DND-41 (cell line): Measurements from ENCODE around the gene DDX25.

Experiments used
- ATAC-seq: fragments of 200-7000 bp; cut with Tn5 transposase; 3 replicates; pipeline ENCODE4 v1.9.1; 2021; ENCODE audit warnings: low read depth; ENCODE audit not compliant: insufficient read depth
- DNase-seq: peaks from one replicate; pipeline ENCODE4 v3.0.0-alpha.2; 2020
- H2AFZ ChIP-seq: 2 replicates; pipeline ENCODE4 v1.6.0; 2012; ENCODE audit warnings: low read depth, low read length
- H3K27ac ChIP-seq: 2 replicates; pipeline ENCODE4 v1.5.1; 2012; ENCODE audit warnings: low read length, inconsistent platforms
- H3K27me3 ChIP-seq: fragments of 200-600 bp; sonication (generic); 2 replicates; pipeline ENCODE4 v1.6.0; 2012; ENCODE audit warnings: low read length, mild to moderate bottlenecking, inconsistent platforms; ENCODE audit not compliant: insufficient read depth, poor library complexity
- H3K36me3 ChIP-seq: 2 replicates; pipeline ENCODE4 v1.5.1; 2012; ENCODE audit warnings: low read length, inconsistent platforms; ENCODE audit not compliant: insufficient read depth
- H3K4me1 ChIP-seq: 2 replicates; pipeline ENCODE4 v1.5.1; 2012; ENCODE audit warnings: mild to moderate bottlenecking, low read length; ENCODE audit not compliant: insufficient read depth
- H3K4me2 ChIP-seq: 2 replicates; pipeline ENCODE4 v1.6.0; 2012; ENCODE audit warnings: mild to moderate bottlenecking, moderate library complexity, low read length, inconsistent platforms; ENCODE audit not compliant: insufficient read depth
- H3K4me3 ChIP-seq, 2 experiments: fragments of 200-600 bp in 1 of 2; shearing (Covaris generic) in 1 of 2; 2 replicates each; pipeline ENCODE4 v1.5.1; 2012 to 2016; ENCODE audit warnings: inconsistent platforms in 2 of 2, low read length in 2 of 2, mild to moderate bottlenecking in 2 of 2, low read depth in 1 of 2, moderate library complexity in 1 of 2
- H3K79me2 ChIP-seq: 2 replicates; pipeline ENCODE4 v1.6.0; 2012; ENCODE audit warnings: low read length, inconsistent platforms; ENCODE audit not compliant: insufficient read depth
- H3K9ac ChIP-seq: 2 replicates; pipeline ENCODE4 v1.6.0; 2012; ENCODE audit warnings: low read depth, mild to moderate bottlenecking, inconsistent platforms, low read length, moderate library complexity
- H3K9me3 ChIP-seq: 2 replicates; pipeline ENCODE4 v1.5.1; 2012; ENCODE audit warnings: low read length, moderate library complexity, mild to moderate bottlenecking, inconsistent platforms; ENCODE audit not compliant: insufficient read depth, severe bottlenecking
- H4K20me1 ChIP-seq: 2 replicates; pipeline ENCODE4 v1.6.0; 2012; ENCODE audit warnings: low read length; ENCODE audit not compliant: insufficient read depth
- CTCF ChIP-seq: IDR thresholded peaks from 2 replicates; pipeline ENCODE4 v1.5.1; 2012; ENCODE audit warnings: borderline replicate concordance, low read length, moderate library complexity, mild to moderate bottlenecking; ENCODE audit not compliant: poor library complexity, severe bottlenecking; ENCODE audit errors: extremely low read depth
- EZH2 ChIP-seq: IDR thresholded peaks from 3 replicates; pipeline ENCODE4 v1.6.1; 2012; ENCODE audit warnings: borderline replicate concordance, low read depth, mild to moderate bottlenecking, moderate library complexity, low read length, inconsistent platforms; ENCODE audit not compliant: severe bottlenecking

The DDX25 gene

DNA sequence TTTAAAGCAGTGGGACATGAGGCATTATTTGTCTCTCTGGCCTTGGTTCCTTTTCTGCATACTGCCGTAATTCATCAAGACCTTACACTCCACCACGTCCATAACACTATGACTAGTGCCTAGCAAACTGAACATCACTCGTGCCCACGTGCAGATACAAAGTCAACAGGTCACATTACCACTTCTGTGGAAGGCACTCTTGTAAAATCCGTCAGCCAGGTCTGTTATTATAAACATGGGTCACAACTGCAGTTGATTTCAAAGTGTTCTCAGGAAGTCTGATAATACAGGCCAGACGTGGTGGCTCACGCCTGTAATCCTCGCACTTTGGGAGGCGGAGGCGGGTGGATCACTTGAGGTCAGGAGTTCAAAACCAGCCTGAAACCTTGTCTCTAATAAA lies 55.6 kb downstream of the DDX25 start:
- H3K27me3 ChIP-seq, result no peaks in the 10 kb centered on the region
- no peak for ATAC-seq
- no peaks in the 10 kb centered on the region for H3K4me1 ChIP-seq
- H3K9me3 ChIP-seq, result no peaks in the 10 kb centered on the region
- H2AFZ ChIP-seq, result no peak overlapping the region
- H3K27ac ChIP-seq, result no peak overlapping the region
- no peaks in the 10 kb centered on the region for H3K36me3 ChIP-seq
- H3K4me3 ChIP-seq, result no peak overlapping the region
- H3K9ac ChIP-seq, result no peak overlapping the region
- H4K20me1 ChIP-seq, result no peaks in the 10 kb centered on the region
- TF ChIP-seq CTCF (no peak), EZH2 (no peak)
- no peak overlapping the region for H3K4me2 ChIP-seq
- DNase-seq, result no peak
- H3K79me2 ChIP-seq, result no peaks in the 10 kb centered on the region

GRCh38 chr11:125960771-125961170 lies 56.5 kb downstream of the DDX25 start:
- no peak overlapping the region for H3K27ac ChIP-seq
- ATAC-seq (no peak), DNase-seq (no peak)
- no peaks in the 10 kb centered on the region for H3K79me2 ChIP-seq
- no peaks in the 10 kb centered on the region for H3K27me3 ChIP-seq
- no peak overlapping the region for H3K9ac ChIP-seq
- no peaks in the 10 kb centered on the region for H4K20me1 ChIP-seq
- no peak overlapping the region for H3K4me3 ChIP-seq
- H3K4me1 ChIP-seq, result no peaks in the 10 kb centered on the region
- H3K36me3 ChIP-seq, result no peaks in the 10 kb centered on the region
- no peaks in the 10 kb centered on the region for H3K9me3 ChIP-seq
- no peak overlapping the region for H2AFZ ChIP-seq
- no peak for TF ChIP-seq EZH2
- no peak for TF ChIP-seq CTCF
- H3K4me2 ChIP-seq, result no peak overlapping the region

DNA sequence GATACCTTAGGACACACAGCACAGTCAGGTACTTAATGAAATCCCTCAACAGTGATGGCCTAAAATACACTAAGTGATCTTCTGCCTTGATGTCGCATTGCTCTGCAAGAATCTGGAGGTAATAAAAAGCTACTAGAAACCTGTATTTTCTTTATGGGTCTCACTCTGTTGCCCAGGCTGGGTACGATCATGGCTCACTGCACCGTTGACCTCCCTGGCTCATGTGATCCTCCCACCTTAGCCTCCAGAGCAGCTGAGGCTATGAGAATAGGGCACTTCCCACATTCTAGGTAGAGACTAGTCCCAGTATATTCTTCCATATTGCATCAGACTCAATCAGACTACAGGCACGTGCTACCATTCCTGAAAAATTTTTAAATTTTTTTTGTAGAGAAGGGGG lies 63.2 kb downstream of the DDX25 start:
- Histone ChIP-seq H3K9me3 (no peaks in the 10 kb centered on the region), H3K9ac (no peak overlapping the region), H3K4me3 (no peak overlapping the region), H3K36me3 (no peaks in the 10 kb centered on the region), H3K27me3 (no peaks in the 10 kb centered on the region), H4K20me1 (no peaks in the 10 kb centered on the region), H3K27ac (no peak overlapping the region), H3K4me2 (no peak overlapping the region), H3K4me1 (no peaks in the 10 kb centered on the region; the same call in 1 of the 2 replicates), H2AFZ (no peak overlapping the region), H3K79me2 (no peaks in the 10 kb centered on the region)
- ATAC-seq (no peak), DNase-seq (no peak)
- TF ChIP-seq EZH2, result no peak
- TF ChIP-seq CTCF, result no peak

DNA sequence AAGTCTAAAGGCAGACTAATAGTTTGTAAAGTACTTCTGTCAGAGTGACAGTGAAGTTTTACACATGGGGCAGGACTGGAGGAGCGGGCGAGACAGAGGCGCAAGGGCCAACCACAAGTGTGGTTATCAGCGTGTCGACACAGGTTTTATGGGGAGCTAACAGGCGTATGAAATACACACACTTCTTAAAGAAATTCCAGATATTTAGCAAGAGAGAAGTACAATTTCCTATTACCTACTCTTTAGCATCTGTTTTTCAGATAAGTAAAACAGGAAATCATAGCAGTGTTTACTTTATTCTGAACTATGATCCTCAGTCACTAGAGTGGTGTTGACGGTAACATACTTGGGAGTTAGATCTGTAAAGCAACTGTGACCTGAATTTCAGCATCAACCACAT lies 64.0 kb downstream of the DDX25 start:
- H2AFZ ChIP-seq, result no peak overlapping the region
- no peaks in the 10 kb centered on the region for H3K9me3 ChIP-seq
- H3K27ac ChIP-seq, result no peak overlapping the region
- ATAC-seq (peak; percentile 77), DNase-seq (peak; percentile 33)
- H3K9ac ChIP-seq, result no peak overlapping the region
- H3K4me3 ChIP-seq, result no peak overlapping the region
- H3K4me2 ChIP-seq, result no peak overlapping the region
- no peaks in the 10 kb centered on the region for H3K27me3 ChIP-seq
- H4K20me1 ChIP-seq, result no peaks in the 10 kb centered on the region
- no peaks in the 10 kb centered on the region; the same call in 1 of the 2 replicates for H3K4me1 ChIP-seq
- no peaks in the 10 kb centered on the region for H3K79me2 ChIP-seq
- no peaks in the 10 kb centered on the region for H3K36me3 ChIP-seq
- TF ChIP-seq CTCF, result no peak
- TF ChIP-seq EZH2, result no peak
